Measurements from ENCODE around the gene MTERF2.

Gene MTERF2

GRCh38 chr12:106950591-106950990 lies 36.4 kb downstream of the MTERF2 start:
- DNase-seq = no peak

DNA sequence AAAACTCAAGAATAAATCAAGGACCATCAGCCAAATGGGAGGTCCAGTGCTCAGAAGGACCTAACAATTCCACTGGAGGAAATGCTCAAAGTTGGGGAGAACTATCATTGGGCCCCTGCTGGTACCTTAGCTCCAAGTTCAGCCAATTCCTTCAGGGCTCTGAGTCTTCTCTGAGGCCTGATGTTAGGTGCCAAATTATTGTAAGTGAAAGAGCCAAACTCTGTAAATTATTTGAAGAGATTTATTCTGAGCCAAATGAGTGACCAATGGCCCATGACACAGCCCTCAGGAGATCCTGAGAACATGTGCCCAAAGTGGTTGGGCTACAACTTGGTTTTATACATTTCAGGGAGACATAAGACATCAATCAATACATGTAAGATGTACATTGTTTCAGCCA lies 39.5 kb downstream of the MTERF2 start:
- no peak for DNase-seq

- DNase-seq = no peak
Measured at GRCh38 chr12:106945261-106945851, 41.6 kb downstream of the MTERF2 start.

DNA sequence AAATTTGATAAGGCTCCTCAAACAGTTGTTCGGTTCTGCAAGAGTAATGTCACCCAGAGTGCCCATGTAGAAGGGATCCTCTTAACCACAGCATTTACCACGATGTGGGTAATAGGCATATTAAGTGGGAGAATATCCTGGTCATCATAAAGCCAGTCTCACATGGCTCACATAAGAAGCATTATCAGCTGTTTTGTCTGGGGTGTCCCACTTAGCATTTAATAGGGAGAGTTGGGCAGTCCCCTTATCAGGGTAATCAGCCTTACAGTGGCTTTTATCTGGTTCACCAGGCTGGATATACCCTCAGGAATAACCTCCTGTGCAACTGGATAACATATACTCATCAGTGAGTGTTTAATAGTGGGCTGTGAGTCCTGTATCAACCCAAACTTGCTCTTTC lies 44.2 kb downstream of the MTERF2 start:
- DNase-seq = no peak

GRCh38 chr12:106941481-106942156 lies 45.3 kb downstream of the MTERF2 start:
- DNase-seq = no peak

DNA sequence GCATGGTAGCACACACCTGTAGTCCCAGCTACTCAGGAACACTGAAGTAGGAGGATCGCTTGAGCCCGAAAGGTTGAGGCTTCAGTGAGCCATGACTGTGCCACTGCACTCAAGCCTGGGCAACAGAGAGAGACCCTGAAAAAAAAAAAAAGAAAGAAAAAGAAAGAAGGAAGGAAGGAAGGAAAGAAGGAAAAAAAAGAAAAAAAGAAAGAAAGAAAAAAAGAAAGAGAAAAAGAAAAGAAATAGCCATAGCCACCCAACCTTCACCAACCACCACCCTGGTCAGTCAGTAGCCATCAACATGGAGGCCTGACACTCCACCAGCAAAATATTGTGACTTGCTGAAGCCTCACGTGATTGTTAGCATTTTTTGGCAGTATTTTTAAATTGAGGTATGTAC lies 52.7 kb downstream of the MTERF2 start:
- DNase-seq = no peak

Measured in effector CD8-positive, alpha-beta T cell (primary cell).